ENCODE data around the gene DMD.

DNA sequence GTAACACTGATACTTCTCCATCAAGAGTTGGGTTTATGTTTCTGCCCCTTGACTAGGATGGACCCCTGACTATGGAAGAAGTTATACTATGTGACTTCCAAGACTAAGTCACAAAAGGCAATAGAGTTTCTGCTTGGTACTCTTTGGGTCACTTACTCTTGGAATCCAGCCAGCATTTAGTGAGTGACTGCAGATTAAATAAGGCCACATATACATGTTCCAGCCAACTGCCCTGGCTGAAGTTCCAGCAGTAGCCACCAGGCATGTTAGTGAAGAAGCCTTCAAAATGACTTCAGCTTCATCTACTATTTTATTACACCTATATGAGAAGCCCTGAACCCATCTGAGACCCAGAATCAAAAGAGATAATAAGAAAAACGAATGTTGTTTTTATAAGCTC lies 524.0 kb downstream of the DMD start:
- TF ChIP-seq POLR2AphosphoS5 (IDR thresholded peaks at IDR 0.05; ENCODE audit: low read depth, low read length) (no peak), REST (IDR thresholded peaks at IDR 0.05; ENCODE audit: insufficient read depth in 1 of 2, low read depth in 2 of 2, low read length in 2 of 2) (no peak), TAF1 (IDR thresholded peaks at IDR 0.05; ENCODE audit: borderline replicate concordance, insufficient read depth, low read length) (no peak), SIN3A (IDR thresholded peaks at IDR 0.05; ENCODE audit: borderline replicate concordance, insufficient read depth, low read length) (no peak), FOXP2 (optimal IDR thresholded peaks at IDR 0.05; ENCODE audit: borderline replicate concordance, extremely low read depth, extremely low read length, insufficient read depth) (no peak)
